HCT116 (cell line): ENCODE data around the gene ZNF516. TPM values are rescaled to one million over a fixed set of nuclear protein-coding genes. Genes with fewer than 3 reads are reported as not detected.

Experiments used
- ATAC-seq: fragments of 200-7000 bp; cut with Tn5 transposase; 2 replicates; pipeline ENCODE4 v1.9.1; 2020; ENCODE audit warnings: mild to moderate bottlenecking, moderate library complexity
- BruUV-seq: library from RNA; stranded (reverse); fragments of 400-500 nt; replicated peaks from 2 replicates; lab custom pipeline; 2021; lab: Mats Ljungman, UMichigan
- CTCF ChIA-PET: fragments of 300-600 bp; sonication (Branson Sonifier 250); formaldehyde crosslinking; loops from one replicate; lab custom pipeline; 2021; ENCODE audit warnings: antibody characterized with exemption; lab: Charles Lee
- POLR2A ChIA-PET: fragments of 300-600, 350-600 bp; sonication (Branson Sonifier 250); formaldehyde crosslinking; loops from one replicate; lab custom pipeline; 2021; ENCODE audit warnings: antibody characterized with exemption; lab: Charles Lee
- RAD21 ChIA-PET, 2 experiments: fragments of 300-600 bp; sonication (Branson Sonifier 250); formaldehyde crosslinking; loops; one replicate each; lab custom pipeline; 2023; ENCODE audit warnings: low total read pairs in 2 of 2; ENCODE audit not compliant: uncharacterized antibody in 2 of 2, unreplicated experiment in 2 of 2, low non-redundant PET in 1 of 2; lab: Charles Lee
- DNase-seq: peaks from one replicate; pipeline ENCODE4 v3.0.0-alpha.2; 2010; ENCODE audit warnings: low read depth, low spot score
- H2AFZ ChIP-seq: fragments of 200-600 bp; shearing (Covaris generic), sonication (generic); 2 replicates; pipeline ENCODE4 v1.6.1; 2017; ENCODE audit warnings: low read depth, mixed run types, mixed read lengths, antibody characterized with exemption, low read length; ENCODE audit not compliant: poor library complexity, severe bottlenecking
- H3K27ac ChIP-seq: 2 replicates; pipeline ENCODE4 v1.5.1; 2012; ENCODE audit warnings: low read depth, low read length
- H3K27me3 ChIP-seq: fragments of 200-600 bp; sonication (generic); 2 replicates; pipeline ENCODE4 v1.6.1; 2016; ENCODE audit warnings: mixed run types, low read length, mixed read lengths; ENCODE audit not compliant: insufficient read depth
- H3K36me3 ChIP-seq, 2 experiments: fragments of 200-500 bp in 1 of 2; fragments of 200-600 bp in 1 of 2; sonication (Bioruptor generic) in 1 of 2; sonication (generic) in 1 of 2; 2 replicates each; pipeline versions ENCODE4 v1.5.1 to v1.6.1; 2014 to 2016; ENCODE audit warnings: low read length in 2 of 2, inconsistent platforms in 1 of 2, mixed read lengths in 1 of 2, mixed run types in 1 of 2; ENCODE audit not compliant: insufficient read depth in 2 of 2, control insufficient read depth in 1 of 2
- H3K4me1 ChIP-seq, 2 experiments: fragments of 200-600 bp in 1 of 2; sonication (generic) in 1 of 2; 2 replicates each; pipeline versions ENCODE4 v1.5.1 to v1.6.1; 2012 to 2017; ENCODE audit warnings: low read length in 2 of 2, inconsistent platforms in 1 of 2, mild to moderate bottlenecking in 1 of 2, mixed read lengths in 1 of 2, mixed run types in 1 of 2, moderate library complexity in 1 of 2; ENCODE audit not compliant: insufficient read depth in 2 of 2, control insufficient read depth in 1 of 2
- H3K4me2 ChIP-seq: fragments of 200-600 bp; sonication (generic); 2 replicates; pipeline ENCODE4 v1.6.1; 2017; ENCODE audit warnings: mixed run types, low read length, mixed read lengths
- H3K4me3 ChIP-seq, 2 experiments: fragments of 200-600 bp in 1 of 2; sonication (generic) in 1 of 2; replicated peaks in 1 of 2; 2 replicates each; pipeline ENCODE4 v1.5.1; 2011 to 2016; ENCODE audit warnings: low read length in 2 of 2, control low read depth in 1 of 2, low read depth in 1 of 2, mild to moderate bottlenecking in 1 of 2, mixed read lengths in 1 of 2, mixed run types in 1 of 2
- H3K79me2 ChIP-seq: fragments of 200-600 bp; sonication (generic); 2 replicates; pipeline ENCODE4 v1.6.1; 2017; ENCODE audit warnings: mild to moderate bottlenecking, mixed run types, low read length, moderate library complexity, mixed read lengths; ENCODE audit not compliant: insufficient read depth
- H3K9ac ChIP-seq: fragments of 200-600 bp; sonication (generic); 2 replicates; pipeline ENCODE4 v1.6.1; 2016; ENCODE audit warnings: low read length, mixed read lengths
- H3K9me2 ChIP-seq: fragments of 200-600 bp; sonication (generic), shearing (Covaris generic); 2 replicates; pipeline ENCODE4 v1.6.1; 2017; ENCODE audit warnings: mixed run types, mild to moderate bottlenecking, moderate library complexity; ENCODE audit not compliant: insufficient read depth
- H3K9me3 ChIP-seq, 2 experiments: fragments of 200-500 bp in 1 of 2; fragments of 200-600 bp in 1 of 2; sonication (Bioruptor generic) in 1 of 2; sonication (generic) in 1 of 2; 2 replicates each; pipeline ENCODE4 v1.6.1; 2014 to 2017; ENCODE audit warnings: low read length in 2 of 2, mixed read lengths in 2 of 2, inconsistent platforms in 1 of 2, low read depth in 1 of 2, mild to moderate bottlenecking in 1 of 2, mixed run types in 1 of 2, moderate library complexity in 1 of 2; ENCODE audit not compliant: control insufficient read depth in 1 of 2, insufficient read depth in 1 of 2
- H4K20me1 ChIP-seq: fragments of 200-600 bp; sonication (generic), shearing (Covaris generic); 2 replicates; pipeline ENCODE4 v1.6.1; 2017; ENCODE audit warnings: mixed run types, mild to moderate bottlenecking, moderate library complexity; ENCODE audit not compliant: insufficient read depth
- ATF3 ChIP-seq: IDR thresholded peaks from 2 replicates; pipeline ENCODE4 v1.6.1; 2012
- CBX3 ChIP-seq: IDR thresholded peaks from 2 replicates; pipeline ENCODE4 v1.6.1; 2012; ENCODE audit warnings: low read depth
- EGR1 ChIP-seq: IDR thresholded peaks from 2 replicates; pipeline ENCODE4 v1.6.1; 2012; ENCODE audit warnings: low read depth
- ELF1 ChIP-seq: IDR thresholded peaks from 2 replicates; pipeline ENCODE4 v1.6.1; 2012; ENCODE audit warnings: low read depth, borderline replicate concordance
- EZH2 ChIP-seq: fragments of 200-600 bp; sonication (generic); IDR thresholded peaks from 2 replicates; pipeline ENCODE4 v1.6.1; 2017; ENCODE audit warnings: antibody characterized with exemption, mixed run types
- FOSL1 ChIP-seq: IDR thresholded peaks from 2 replicates; pipeline ENCODE4 v1.6.1; 2012; ENCODE audit warnings: low read depth
- JUND ChIP-seq: IDR thresholded peaks from 2 replicates; pipeline ENCODE4 v1.6.1; 2012
- MAX ChIP-seq: IDR thresholded peaks from 2 replicates; pipeline ENCODE4 v1.6.1; 2012
- POLR2A ChIP-seq: IDR thresholded peaks from 2 replicates; pipeline ENCODE4 v1.7.0; 2011; ENCODE audit warnings: borderline replicate concordance; ENCODE audit not compliant: insufficient read depth, insufficient read length; ENCODE audit errors: extremely low read depth
- POLR2AphosphoS5 ChIP-seq: IDR thresholded peaks from 2 replicates; pipeline ENCODE4 v1.6.1; 2011; ENCODE audit warnings: mild to moderate bottlenecking, low read depth, low read length, moderate library complexity
- RAD21 ChIP-seq: IDR thresholded peaks from 2 replicates; pipeline ENCODE4 v1.6.1; 2012; ENCODE audit warnings: low read depth, mild to moderate bottlenecking
- TCF7L2 ChIP-seq: IDR thresholded peaks from 2 replicates; pipeline ENCODE4 v1.7.0; 2011; ENCODE audit warnings: borderline replicate concordance, inconsistent platforms; ENCODE audit not compliant: insufficient read depth, insufficient read length; ENCODE audit errors: extremely low read depth
- YY1 ChIP-seq: IDR thresholded peaks from 2 replicates; pipeline ENCODE4 v1.6.1; 2011; ENCODE audit warnings: low read length, low read depth, moderate library complexity, mild to moderate bottlenecking; ENCODE audit not compliant: insufficient replicate concordance; ENCODE audit errors: extremely low read depth
- ZFX ChIP-seq: fragments of 450-650 bp; IDR thresholded peaks from 2 replicates; pipeline ENCODE4 v1.6.1; 2017
- ZNF274 ChIP-seq: fragments of 200-500 bp; sonication (Bioruptor generic); IDR thresholded peaks from 2 replicates; pipeline ENCODE4 v1.6.1; 2014; ENCODE audit warnings: mild to moderate bottlenecking, low read depth, low read length, inconsistent platforms
- intact Hi-C: fragments of 100-400 bp; cut with micrococcal nuclease; formaldehyde crosslinking; loops from 2 replicates; pipeline ENCODE4 v1.10.0; 2022
- total RNA-seq: library from RNA; stranded (reverse); gene quantifications from one replicate; pipeline ENCODE4 v1.2.1, GENCODE V29; 2021; ENCODE audit not compliant: unreplicated experiment
- TF ChIP-seq, protein P1 (sequence below), 3 experiments: fragments of 200-600 bp in 1 of 3; sonication (generic) in 1 of 3; IDR thresholded peaks in 2 of 3; conservative IDR thresholded peaks in 1 of 3; 2 replicates each; pipeline ENCODE4 v1.5.1; 2012 to 2017; ENCODE audit warnings: low read depth in 2 of 3, low read length in 2 of 3, antibody characterized with exemption in 1 of 3, borderline replicate concordance in 1 of 3, control low read depth in 1 of 3, mild to moderate bottlenecking in 1 of 3, mixed read lengths in 1 of 3, mixed run types in 1 of 3, moderate library complexity in 1 of 3; ENCODE audit not compliant: insufficient read depth in 1 of 3

The ZNF516 gene
- total RNA-seq, 1 experiment from 2014 or later: 32.0 TPM

DNA sequence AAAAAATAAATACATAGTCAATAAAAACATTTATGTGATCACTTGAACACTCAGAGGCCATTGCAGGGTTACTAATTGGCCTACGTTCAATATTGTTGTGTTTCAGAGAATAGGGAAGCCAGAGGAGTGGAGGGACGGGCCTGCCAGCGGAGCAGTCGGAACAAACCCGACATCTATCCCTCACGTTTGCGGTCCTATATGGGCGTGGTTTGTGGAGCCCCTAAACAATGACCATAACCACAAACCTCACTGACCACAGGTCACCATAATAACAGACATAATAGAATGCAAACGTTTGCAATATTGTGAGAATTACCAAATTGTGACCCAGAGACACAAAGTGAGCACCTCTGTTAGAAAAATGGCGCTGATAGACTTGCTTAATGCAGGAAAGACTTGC is 19.5 kb upstream of the ZNF516 start:
- ChIA-PET CTCF (no interaction called here), POLR2A (no interaction called here), RAD21 (no interaction called here)
- DNase-seq (no peak), ATAC-seq (no peak)
- Histone ChIP-seq H3K9ac (no peak overlapping the region), H3K9me2 (no peaks in the 10 kb centered on the region), H3K4me2 (no peak overlapping the region), H3K27ac (no peak overlapping the region), H3K4me3 (no peak overlapping the region), H3K36me3 (no peaks in the 10 kb centered on the region), H3K27me3 (no peaks in the 10 kb centered on the region), H2AFZ (no peak overlapping the region), H3K4me1 (no peaks in the 10 kb centered on the region), H3K79me2 (no peaks in the 10 kb centered on the region), H3K9me3 (no peaks in the 10 kb centered on the region), H4K20me1 (no peaks in the 10 kb centered on the region)
- intact Hi-C loops: no loop called here
- TF ChIP-seq CBX3 (no peak), RAD21 (no peak), ZFX (no peak), EZH2 (no peak), TCF7L2 (no peak), ZNF274 (no peak)
- BruUV-seq: no TSS peak

GRCh38 chr18:76507830-76508385 is 12.9 kb upstream of the ZNF516 start:
- H3K9ac ChIP-seq: no peak overlapping the region
- RAD21 ChIA-PET: no interaction called here
- POLR2A ChIA-PET: no interaction called here
- TF ChIP-seq ATF3 (no peak), YY1 (no peak), ZFX (no peak), POLR2A (no peak), MAX (no peak), EZH2 (no peak), ZNF274 (no peak), ELF1 (no peak), FOSL1 (no peak), CBX3 (no peak), POLR2AphosphoS5 (no peak), JUND (no peak), EGR1 (no peak)
- TF ChIP-seq, protein P1, sequence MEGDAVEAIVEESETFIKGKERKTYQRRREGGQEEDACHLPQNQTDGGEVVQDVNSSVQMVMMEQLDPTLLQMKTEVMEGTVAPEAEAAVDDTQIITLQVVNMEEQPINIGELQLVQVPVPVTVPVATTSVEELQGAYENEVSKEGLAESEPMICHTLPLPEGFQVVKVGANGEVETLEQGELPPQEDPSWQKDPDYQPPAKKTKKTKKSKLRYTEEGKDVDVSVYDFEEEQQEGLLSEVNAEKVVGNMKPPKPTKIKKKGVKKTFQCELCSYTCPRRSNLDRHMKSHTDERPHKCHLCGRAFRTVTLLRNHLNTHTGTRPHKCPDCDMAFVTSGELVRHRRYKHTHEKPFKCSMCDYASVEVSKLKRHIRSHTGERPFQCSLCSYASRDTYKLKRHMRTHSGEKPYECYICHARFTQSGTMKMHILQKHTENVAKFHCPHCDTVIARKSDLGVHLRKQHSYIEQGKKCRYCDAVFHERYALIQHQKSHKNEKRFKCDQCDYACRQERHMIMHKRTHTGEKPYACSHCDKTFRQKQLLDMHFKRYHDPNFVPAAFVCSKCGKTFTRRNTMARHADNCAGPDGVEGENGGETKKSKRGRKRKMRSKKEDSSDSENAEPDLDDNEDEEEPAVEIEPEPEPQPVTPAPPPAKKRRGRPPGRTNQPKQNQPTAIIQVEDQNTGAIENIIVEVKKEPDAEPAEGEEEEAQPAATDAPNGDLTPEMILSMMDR (IDR thresholded peaks at IDR 0.05 in 2 of 3, conservative IDR thresholded peaks at IDR 0.05 in 1 of 3; ENCODE audit: borderline replicate concordance in 1 of 3, insufficient read depth in 1 of 3, low read depth in 2 of 3, low read length in 2 of 3): no peak
- TF ChIP-seq, all 23 proteins: peak for 0
- H3K9me3 ChIP-seq: no peaks in the 10 kb centered on the region
- H3K4me3 ChIP-seq: no peak overlapping the region
- no peaks in the 10 kb centered on the region for H3K9me2 ChIP-seq
- H3K4me1 ChIP-seq: no peaks in the 10 kb centered on the region
- CTCF ChIA-PET: no interaction called here
- H3K27ac ChIP-seq: no peak overlapping the region
- no peak overlapping the region for H3K4me2 ChIP-seq
- ATAC-seq (no peak), DNase-seq (no peak)
- intact Hi-C loops: loop anchor here (10.0 kb wide), 1 partner anchor 53 kb away; no protein-coding TSS in a partner anchor
- no peaks in the 10 kb centered on the region for H3K79me2 ChIP-seq
- H3K27me3 ChIP-seq: no peaks in the 10 kb centered on the region
- H4K20me1 ChIP-seq: no peaks in the 10 kb centered on the region
- H3K36me3 ChIP-seq: no peaks in the 10 kb centered on the region
- no peak overlapping the region for H2AFZ ChIP-seq
- BruUV-seq: no TSS peak
